HG03575 (cell line): ENCODE results near the gene PTPRN2.

Experiments used
- ATAC-seq: cut with Tn5 transposase; IDR thresholded peaks from one replicate; pipeline ENCODE4 v1.9.1; 2021; ENCODE audit not compliant: unreplicated experiment, insufficient number of reproducible peaks, low FRiP score; ENCODE audit errors: extremely low read depth

The PTPRN2 gene

GRCh38 chr7:158482480-158482879, 105.1 kb downstream of the PTPRN2 start:
- no peak for ATAC-seq

DNA sequence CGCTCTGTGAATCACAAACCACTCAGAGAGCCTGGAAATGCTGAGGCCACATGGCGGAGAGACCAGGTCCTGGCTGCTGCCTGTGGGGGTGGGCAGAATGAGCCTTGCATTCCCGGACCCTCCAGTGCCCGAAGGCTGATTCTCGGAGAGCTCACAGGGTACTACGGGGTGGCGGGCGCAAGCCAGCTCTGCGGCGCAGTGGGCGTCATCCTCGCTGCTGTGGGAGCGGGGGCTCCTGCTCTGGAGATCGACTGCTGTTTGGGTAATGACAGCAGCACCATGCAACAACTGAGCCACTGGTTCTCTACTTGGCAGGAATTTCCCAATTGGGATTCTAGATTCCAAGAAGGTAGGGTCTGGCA, 108.0 kb downstream of the PTPRN2 start:
- no peak for ATAC-seq

DNA sequence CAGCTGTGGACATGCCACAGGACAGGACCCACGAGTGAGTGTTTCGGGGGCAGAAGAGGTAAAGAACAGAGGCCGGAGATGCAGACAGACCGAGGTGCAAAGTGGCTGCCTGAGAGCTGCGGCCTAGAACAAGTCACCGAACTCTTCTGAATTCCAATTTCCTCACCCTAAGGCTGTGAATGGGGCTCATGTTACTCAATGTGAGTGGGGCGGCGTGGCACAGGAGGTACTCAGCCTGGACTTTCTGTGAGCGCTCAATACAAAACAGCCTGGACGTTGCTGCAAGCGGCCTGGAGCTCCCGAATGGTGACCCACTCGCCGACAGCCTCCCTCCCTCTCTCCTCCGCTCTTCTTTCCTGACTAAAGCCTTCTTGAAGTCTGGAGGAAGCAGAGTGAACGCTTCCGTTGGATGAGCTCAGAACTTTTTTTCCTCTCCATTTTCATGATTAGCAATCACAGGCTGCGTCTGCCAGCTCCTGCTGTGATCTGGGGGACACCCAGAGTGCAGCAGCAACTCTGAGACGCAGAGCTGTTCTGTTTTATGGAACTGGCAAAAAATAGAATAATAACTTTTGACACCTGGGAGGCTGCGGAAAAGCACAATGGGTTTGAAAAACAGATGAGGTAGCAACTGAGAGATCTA, 108.5 kb downstream of the PTPRN2 start:
- ATAC-seq = no peak

GRCh38 chr7:158477866-158478265, 109.8 kb downstream of the PTPRN2 start:
- ATAC-seq = no peak

DNA sequence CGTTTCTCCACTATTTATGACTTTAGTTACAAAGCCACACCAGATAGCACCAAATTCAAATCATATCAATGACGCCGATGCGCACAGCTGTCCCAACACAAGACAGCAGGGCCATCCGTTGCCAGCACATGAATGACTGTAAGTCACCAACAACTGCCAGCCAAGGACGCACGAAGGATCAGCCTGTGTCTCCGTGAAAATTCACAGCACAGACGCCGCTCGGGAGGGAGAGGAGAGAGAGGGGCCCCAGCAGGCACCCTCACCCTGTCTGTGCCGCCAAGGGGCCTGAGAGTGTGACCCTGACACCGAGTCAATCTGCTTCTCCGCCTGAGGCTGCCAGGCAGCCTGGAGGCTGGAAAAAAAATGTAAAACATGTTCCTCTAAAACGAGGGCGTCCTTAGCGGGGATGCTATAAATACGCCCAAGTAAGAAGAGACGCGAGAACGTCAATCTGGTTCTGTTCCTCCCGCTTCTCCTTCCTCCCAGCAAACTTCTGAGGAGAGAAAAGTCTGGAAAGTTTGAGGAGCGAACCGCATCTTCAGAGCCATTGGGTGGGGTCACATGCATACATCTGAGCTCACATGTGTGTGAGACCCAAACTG, 111.2 kb downstream of the PTPRN2 start:
- no peak for ATAC-seq

DNA sequence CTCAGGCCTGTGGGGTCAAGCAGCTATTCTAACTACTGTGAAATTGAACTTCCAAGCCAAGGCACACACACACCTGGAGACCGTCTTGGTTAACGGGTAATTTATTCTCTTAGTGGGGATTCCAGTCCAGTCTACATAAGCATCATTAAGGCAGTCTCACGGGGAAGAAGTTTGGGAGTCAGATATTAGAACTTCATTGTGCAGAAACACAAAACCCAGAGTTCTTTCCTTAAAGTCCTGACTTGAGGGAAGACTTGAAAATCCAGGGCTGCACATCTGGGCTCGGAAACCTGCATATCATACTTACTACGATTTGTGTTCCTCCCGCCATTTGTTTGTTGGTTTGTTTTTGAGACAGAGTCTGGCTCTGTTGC, 112.0 kb downstream of the PTPRN2 start:
- ATAC-seq = no peak

GRCh38 chr7:158475036-158475678, 112.5 kb downstream of the PTPRN2 start:
- ATAC-seq = no peak

DNA sequence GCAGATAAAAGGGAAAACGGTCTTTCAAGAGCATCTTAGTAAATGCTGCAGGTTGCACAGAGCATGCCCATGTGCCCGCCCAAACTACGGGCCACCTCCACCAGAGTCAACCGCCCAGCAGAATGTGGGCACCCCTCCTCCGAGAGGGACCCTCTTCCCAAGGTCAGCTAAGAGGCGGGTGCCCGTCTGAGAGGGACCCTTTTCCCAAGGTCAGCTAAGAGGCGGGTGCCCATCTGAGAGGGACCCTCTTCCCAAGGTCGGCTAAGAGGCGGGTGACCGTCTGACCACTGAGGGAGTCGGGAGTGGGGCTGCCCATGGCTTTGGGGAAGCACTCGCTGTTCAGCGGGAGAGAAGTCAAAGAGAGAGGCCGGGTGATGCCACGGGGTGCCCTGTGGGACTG, 113.1 kb downstream of the PTPRN2 start:
- ATAC-seq = no peak

- no peak for ATAC-seq
These were observed 113.7 kb downstream of the PTPRN2 start for GRCh38 chr7:158473946-158474345.

GRCh38 chr7:158473221-158473620, 114.4 kb downstream of the PTPRN2 start:
- no peak for ATAC-seq

GRCh38 chr7:158472596-158472995, 115.0 kb downstream of the PTPRN2 start:
- ATAC-seq = no peak

DNA sequence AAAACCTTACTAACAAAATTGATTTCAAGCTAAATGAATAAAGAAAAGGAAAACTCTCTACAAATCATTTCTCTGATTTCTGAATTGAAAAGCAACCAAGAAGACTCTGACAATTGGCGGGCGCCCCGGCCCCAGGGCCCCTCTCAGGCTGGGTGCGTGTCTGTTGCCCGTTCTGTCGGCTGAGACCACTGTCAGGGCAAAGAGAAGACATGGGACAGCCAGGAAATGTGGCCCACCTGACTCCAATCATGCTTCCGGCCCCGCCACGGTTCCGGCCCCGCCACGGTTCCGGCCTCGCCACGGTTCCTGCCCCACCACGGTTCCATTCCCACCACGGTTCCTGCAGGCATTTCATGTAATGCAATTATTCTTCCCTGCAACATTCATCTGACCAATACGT, 115.9 kb downstream of the PTPRN2 start:
- ATAC-seq = no peak

GRCh38 chr7:158470336-158470735, 117.3 kb downstream of the PTPRN2 start:
- ATAC-seq = no peak

DNA sequence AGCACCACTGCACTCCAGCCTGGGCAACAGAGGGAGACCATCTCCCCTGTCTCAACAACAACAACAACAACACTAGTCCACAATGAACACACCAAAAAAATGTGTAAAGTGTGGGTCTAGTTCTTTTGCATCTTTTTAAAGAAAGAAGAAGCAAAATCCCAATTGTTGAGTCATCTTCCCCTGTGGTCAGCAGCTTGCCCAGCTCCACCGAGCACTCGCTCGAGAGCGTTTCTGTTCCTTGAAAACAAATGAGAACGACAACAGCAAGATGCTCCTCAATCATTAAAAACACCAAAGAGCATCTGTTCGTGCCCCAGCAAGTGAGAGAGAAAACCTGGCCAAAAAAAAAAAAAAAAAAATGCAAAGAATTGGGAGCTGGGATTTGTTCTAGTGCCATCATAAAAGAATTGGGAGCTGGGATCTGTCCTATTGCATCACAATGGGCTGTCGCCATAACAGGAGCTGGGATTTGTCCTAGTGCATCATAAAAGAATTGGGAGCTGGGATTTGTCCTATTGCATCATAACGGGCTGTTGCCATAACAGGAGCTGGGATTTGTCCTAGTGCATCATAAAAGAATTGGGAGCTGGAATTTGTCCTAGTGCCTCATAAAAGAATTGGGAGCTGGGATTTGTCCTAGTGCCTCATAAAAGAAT, 118.1 kb downstream of the PTPRN2 start:
- ATAC-seq = no peak

DNA sequence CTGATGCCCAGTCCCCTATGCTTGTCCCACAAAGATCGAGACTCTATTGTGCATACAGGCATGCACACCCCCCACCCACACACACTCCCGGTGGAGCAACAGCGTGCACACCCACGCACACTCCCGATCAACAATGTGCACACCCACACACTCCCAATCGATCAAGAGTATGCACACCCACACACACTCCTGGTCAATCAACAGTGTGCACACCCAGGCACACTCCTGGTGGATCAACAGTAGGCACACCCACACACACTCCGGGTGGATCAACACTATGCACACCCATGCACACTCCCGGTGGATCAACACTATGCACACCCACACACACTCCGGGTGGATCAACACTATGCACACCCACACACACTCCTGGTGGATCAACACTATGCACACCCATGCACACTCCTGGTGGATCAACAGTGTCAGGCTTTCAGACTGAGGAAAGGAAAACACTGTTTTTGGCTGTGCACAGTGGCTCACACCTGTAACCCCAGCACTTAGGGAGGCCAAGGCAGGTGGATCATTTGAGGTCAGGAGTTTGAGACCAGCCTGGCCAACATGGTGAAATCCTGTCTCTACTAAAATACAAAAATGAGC, 118.8 kb downstream of the PTPRN2 start:
- ATAC-seq = no peak

DNA sequence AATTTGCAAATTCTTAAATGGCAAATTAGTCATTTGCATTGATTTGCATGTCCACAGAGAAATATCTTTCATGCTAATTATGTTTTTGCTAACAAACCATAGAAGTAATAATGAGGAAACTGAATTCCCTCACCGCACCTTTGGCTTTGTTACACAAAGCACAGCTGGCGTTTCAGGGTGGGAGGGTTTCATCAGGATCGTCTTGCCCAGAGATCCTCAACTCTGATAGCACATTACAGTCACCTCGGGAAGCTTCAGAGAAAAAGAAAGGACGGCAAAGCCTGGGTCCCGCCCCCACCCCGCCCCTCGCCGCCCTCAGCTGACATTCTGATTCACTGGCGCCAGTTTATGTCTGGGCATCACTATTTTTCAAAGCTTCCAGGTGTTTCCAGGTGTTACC, 119.4 kb downstream of the PTPRN2 start:
- no peak for ATAC-seq

DNA sequence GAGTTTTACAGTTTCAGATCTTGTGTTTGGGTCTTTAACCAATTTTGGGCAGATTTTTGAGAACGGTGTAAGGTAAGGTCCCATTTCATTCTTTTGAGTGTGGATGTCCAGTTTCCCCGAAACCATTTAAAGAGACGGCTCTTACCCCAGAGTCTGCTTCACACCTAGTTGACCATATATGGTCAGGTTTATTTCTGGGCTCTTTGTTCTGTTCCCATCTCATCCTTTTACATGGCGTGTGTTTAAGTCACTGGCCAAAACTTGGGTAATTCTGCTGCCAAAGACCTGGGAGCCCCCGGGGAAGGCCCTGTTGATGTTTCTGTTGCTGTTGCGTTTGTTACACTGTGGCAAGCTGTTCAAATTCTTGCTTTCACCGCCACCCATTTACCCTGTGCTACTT, 120.1 kb downstream of the PTPRN2 start:
- ATAC-seq = no peak

DNA sequence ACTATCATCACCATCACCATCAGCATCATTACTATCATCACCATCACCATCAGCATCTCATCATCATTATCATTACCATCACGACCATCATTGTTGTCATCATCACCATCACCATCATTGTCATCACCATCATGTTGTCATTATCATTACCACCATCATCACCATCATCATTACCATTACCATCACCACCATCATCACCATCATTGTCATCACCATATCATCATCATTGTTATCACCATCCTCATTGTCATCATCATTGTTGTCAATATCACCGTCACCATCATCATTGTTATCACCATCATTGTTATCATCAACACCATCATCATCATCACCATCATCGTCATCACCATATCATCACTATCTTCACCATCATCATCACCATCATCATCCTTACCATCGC, 124.3 kb downstream of the PTPRN2 start:
- ATAC-seq = no peak

GRCh38 chr7:158461824-158462223, 125.8 kb downstream of the PTPRN2 start:
- no peak for ATAC-seq

DNA sequence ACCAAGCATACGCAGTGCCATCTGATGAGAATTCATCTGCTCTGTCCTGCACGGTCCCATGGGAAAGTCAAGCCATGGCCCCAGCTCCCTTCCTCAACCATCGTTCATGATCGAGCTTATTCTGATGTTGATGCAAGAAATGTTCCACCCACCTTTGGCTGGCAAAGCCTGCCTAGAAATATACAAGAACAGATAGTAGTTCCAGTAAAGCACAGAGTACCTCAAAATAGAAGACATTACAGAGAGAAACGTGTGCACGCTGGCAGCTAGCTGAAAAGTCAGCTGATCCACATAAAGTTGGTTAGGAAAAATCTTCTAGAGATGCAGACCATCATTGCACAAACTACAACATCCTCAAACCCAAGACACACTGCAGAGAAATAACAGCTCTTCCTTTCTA, 127.0 kb downstream of the PTPRN2 start:
- no peak for ATAC-seq
